ENCODE results near the gene CCNA2.

Gene CCNA2

GRCh38 chr4:121822796-121823504, 733 bp downstream of the CCNA2 start:
- Histone ChIP-seq H2AFZ (ENCODE audit: low read depth, low read length) (peak overlapping the region; percentile 40), H3K4me3 (ENCODE audit: low read length) (peak overlapping the region; percentile 91), H3K27me3 (ENCODE audit: insufficient read depth, low read length) (no peaks in the 10 kb centered on the region), H3K36me3 (ENCODE audit: insufficient read depth, low read length) (peaks cover 55% of the 10 kb centered on the region), H3K9me3 (ENCODE audit: low read length) (no peaks in the 10 kb centered on the region), H3K4me1 (ENCODE audit: insufficient read depth, low read length) (peaks cover 19% of the 10 kb centered on the region)

GRCh38 chr4:121822047-121822446, 1.6 kb downstream of the CCNA2 start:
- Histone ChIP-seq H3K36me3 (ENCODE audit: insufficient read depth, low read length) (peaks cover 56% of the 10 kb centered on the region), H2AFZ (ENCODE audit: low read depth, low read length) (no peak overlapping the region), H3K27me3 (ENCODE audit: insufficient read depth, low read length) (no peaks in the 10 kb centered on the region), H3K4me3 (ENCODE audit: low read length) (peak overlapping the region; percentile 91), H3K4me1 (ENCODE audit: insufficient read depth, low read length) (peaks cover 19% of the 10 kb centered on the region), H3K9me3 (ENCODE audit: low read length) (no peaks in the 10 kb centered on the region)

- no peak overlapping the region for H2AFZ ChIP-seq (ENCODE audit: low read depth, low read length)
- H3K27me3 ChIP-seq (ENCODE audit: insufficient read depth, low read length) = no peaks in the 10 kb centered on the region
- peaks cover 19% of the 10 kb centered on the region for H3K4me1 ChIP-seq (ENCODE audit: insufficient read depth, low read length)
- H3K9me3 ChIP-seq (ENCODE audit: low read length) = no peaks in the 10 kb centered on the region
- no peak overlapping the region for H3K4me3 ChIP-seq (ENCODE audit: low read length)
- H3K36me3 ChIP-seq (ENCODE audit: insufficient read depth, low read length) = peaks cover 77% of the 10 kb centered on the region
Measured at GRCh38 chr4:121819216-121819965, 4.3 kb downstream of the CCNA2 start.

GRCh38 chr4:121818215-121818614, 5.5 kb downstream of the CCNA2 start:
- Histone ChIP-seq H3K36me3 (ENCODE audit: insufficient read depth, low read length) (peaks cover 88% of the 10 kb centered on the region), H3K4me3 (ENCODE audit: low read length) (no peak overlapping the region), H3K9me3 (ENCODE audit: low read length) (no peaks in the 10 kb centered on the region), H2AFZ (ENCODE audit: low read depth, low read length) (no peak overlapping the region), H3K4me1 (ENCODE audit: insufficient read depth, low read length) (peaks cover 15% of the 10 kb centered on the region), H3K27me3 (ENCODE audit: insufficient read depth, low read length) (no peaks in the 10 kb centered on the region)

GRCh38 chr4:121817701-121818100, 6.0 kb downstream of the CCNA2 start:
- H2AFZ ChIP-seq (ENCODE audit: low read depth, low read length) = no peak overlapping the region
- peaks cover 15% of the 10 kb centered on the region for H3K4me1 ChIP-seq (ENCODE audit: insufficient read depth, low read length)
- H3K27me3 ChIP-seq (ENCODE audit: insufficient read depth, low read length) = no peaks in the 10 kb centered on the region
- H3K36me3 ChIP-seq (ENCODE audit: insufficient read depth, low read length) = peaks cover 93% of the 10 kb centered on the region
- H3K9me3 ChIP-seq (ENCODE audit: low read length) = no peaks in the 10 kb centered on the region
- no peak overlapping the region for H3K4me3 ChIP-seq (ENCODE audit: low read length)

GRCh38 chr4:121817006-121817405, 6.7 kb downstream of the CCNA2 start:
- peaks cover 93% of the 10 kb centered on the region for H3K36me3 ChIP-seq (ENCODE audit: insufficient read depth, low read length)
- H3K27me3 ChIP-seq (ENCODE audit: insufficient read depth, low read length) = no peaks in the 10 kb centered on the region
- H2AFZ ChIP-seq (ENCODE audit: low read depth, low read length) = no peak overlapping the region

GRCh38 chr4:121814756-121815155, 8.9 kb downstream of the CCNA2 start:
- H3K36me3 ChIP-seq (ENCODE audit: insufficient read depth, low read length) = peaks cover 93% of the 10 kb centered on the region
- no peaks in the 10 kb centered on the region for H3K4me1 ChIP-seq (ENCODE audit: insufficient read depth, low read length)
- H2AFZ ChIP-seq (ENCODE audit: low read depth, low read length) = no peak overlapping the region
- no peaks in the 10 kb centered on the region for H3K27me3 ChIP-seq (ENCODE audit: insufficient read depth, low read length)
- H3K4me3 ChIP-seq (ENCODE audit: low read length) = no peak overlapping the region
- no peaks in the 10 kb centered on the region for H3K9me3 ChIP-seq (ENCODE audit: low read length)

More at GRCh38 chr4:121817006-121817405, 6.7 kb downstream of the CCNA2 start:
- H3K4me3 ChIP-seq (ENCODE audit: low read length) = no peak overlapping the region
- peaks cover 10% of the 10 kb centered on the region for H3K4me1 ChIP-seq (ENCODE audit: insufficient read depth, low read length)
- H3K9me3 ChIP-seq (ENCODE audit: low read length) = no peaks in the 10 kb centered on the region

GRCh38 chr4:121811122-121811521, 12.6 kb downstream of the CCNA2 start:
- H3K36me3 ChIP-seq (ENCODE audit: insufficient read depth, low read length) = peaks cover 91% of the 10 kb centered on the region

GRCh38 chr4:121806411-121806810, 17.3 kb downstream of the CCNA2 start:
- H3K9me3 ChIP-seq (ENCODE audit: low read length) = no peaks in the 10 kb centered on the region
- H3K4me3 ChIP-seq (ENCODE audit: low read length) = no peak overlapping the region
- H3K36me3 ChIP-seq (ENCODE audit: insufficient read depth, low read length) = peaks cover 86% of the 10 kb centered on the region
- H3K27me3 ChIP-seq (ENCODE audit: insufficient read depth, low read length) = no peaks in the 10 kb centered on the region
- H2AFZ ChIP-seq (ENCODE audit: low read depth, low read length) = no peak overlapping the region
- peaks cover 12% of the 10 kb centered on the region for H3K4me1 ChIP-seq (ENCODE audit: insufficient read depth, low read length)

More at GRCh38 chr4:121811122-121811521, 12.6 kb downstream of the CCNA2 start:
- H3K4me1 ChIP-seq (ENCODE audit: insufficient read depth, low read length) = no peaks in the 10 kb centered on the region
- no peak overlapping the region for H3K4me3 ChIP-seq (ENCODE audit: low read length)
- no peak overlapping the region for H2AFZ ChIP-seq (ENCODE audit: low read depth, low read length)
- no peaks in the 10 kb centered on the region for H3K27me3 ChIP-seq (ENCODE audit: insufficient read depth, low read length)
- no peaks in the 10 kb centered on the region for H3K9me3 ChIP-seq (ENCODE audit: low read length)

- no peaks in the 10 kb centered on the region for H3K27me3 ChIP-seq (ENCODE audit: insufficient read depth, low read length)
- peak overlapping the region; percentile 98 for H2AFZ ChIP-seq (ENCODE audit: low read depth, low read length)
- H3K4me3 ChIP-seq (ENCODE audit: low read length) = peak overlapping the region; percentile 92
- H3K4me1 ChIP-seq (ENCODE audit: insufficient read depth, low read length) = peaks cover 16% of the 10 kb centered on the region
- peaks cover 44% of the 10 kb centered on the region for H3K36me3 ChIP-seq (ENCODE audit: insufficient read depth, low read length)
- no peaks in the 10 kb centered on the region for H3K9me3 ChIP-seq (ENCODE audit: low read length)
Measured at GRCh38 chr4:121801715-121802075, 22.0 kb downstream of the CCNA2 start.

- peaks cover 38% of the 10 kb centered on the region for H3K36me3 ChIP-seq (ENCODE audit: insufficient read depth, low read length)
- no peaks in the 10 kb centered on the region for H3K27me3 ChIP-seq (ENCODE audit: insufficient read depth, low read length)
- peak within 1 kb of the TSS; percentile 98 for H2AFZ ChIP-seq (ENCODE audit: low read depth, low read length)
- no peaks in the 10 kb centered on the region for H3K9me3 ChIP-seq (ENCODE audit: low read length)
- peak within 1 kb of the TSS; percentile 92 for H3K4me3 ChIP-seq (ENCODE audit: low read length)
- peaks cover 21% of the 10 kb centered on the region for H3K4me1 ChIP-seq (ENCODE audit: insufficient read depth, low read length)
Measured at GRCh38 chr4:121800961-121801714, 22.5 kb downstream of the CCNA2 start, which contains the start of gene EXOSC9. EXOSC9 (plus strand) TSS chr4:121801323; CDS start chr4:121801425, 102 bp downstream.

GRCh38 chr4:121800638-121800960, 23.1 kb downstream of the CCNA2 start:
- Histone ChIP-seq H3K4me1 (ENCODE audit: insufficient read depth, low read length) (peaks cover 27% of the 10 kb centered on the region), H3K36me3 (ENCODE audit: insufficient read depth, low read length) (peaks cover 33% of the 10 kb centered on the region), H3K9me3 (ENCODE audit: low read length) (no peaks in the 10 kb centered on the region), H2AFZ (ENCODE audit: low read depth, low read length) (peak overlapping the region; percentile 98), H3K4me3 (ENCODE audit: low read length) (peak overlapping the region; percentile 92), H3K27me3 (ENCODE audit: insufficient read depth, low read length) (no peaks in the 10 kb centered on the region)

Data from neuron (in vitro differentiated cells).